Lower lobe of right lung (tissue), 2 donors: Measurements from ENCODE around the gene IL21R. TPM values are rescaled to one million over a fixed set of nuclear protein-coding genes. Genes with fewer than 3 reads are reported as not detected.
A peak's percentile ranks its signal among the peaks of the same experiment; 100 is the strongest.

Experiments
- ATAC-seq, 2 donors: fragments of 200-7000 bp; cut with Tn5 transposase; one replicate each; pipeline ENCODE4 v1.9.1; 2020 to 2022; ENCODE audit warnings: mild to moderate bottlenecking in 2 of 2, moderate library complexity in 2 of 2
- DNase-seq: peaks from one replicate; pipeline ENCODE4 v3.0.0-alpha.2; 2020
- H3K27ac ChIP-seq: fragments of 200-600 bp; one replicate; pipeline ENCODE4 v1.8.0; 2022
- H3K27me3 ChIP-seq: fragments of 200-600 bp; one replicate; pipeline ENCODE4 v1.8.0; 2022; ENCODE audit warnings: low read depth
- H3K36me3 ChIP-seq: fragments of 200-600 bp; one replicate; pipeline ENCODE4 v1.8.0; 2022; ENCODE audit warnings: mild to moderate bottlenecking
- H3K4me1 ChIP-seq: fragments of 200-600 bp; one replicate; pipeline ENCODE4 v1.8.0; 2022
- H3K4me3 ChIP-seq: fragments of 200-600 bp; one replicate; pipeline ENCODE4 v1.8.0; 2022; ENCODE audit warnings: mild to moderate bottlenecking
- H3K9me3 ChIP-seq: fragments of 200-600 bp; one replicate; pipeline ENCODE4 v1.8.0; 2022
- intact Hi-C: fragments of 100-400 bp; cut with DNase I; formaldehyde crosslinking; loops from one replicate; pipeline ENCODE4 v1.11.0; 2022
- total RNA-seq: library from RNA; stranded (reverse); fragmentation: NEBNext Ultra II Directional; extraction: Animal tissue kit (Norgen Biotek cat#: 25700); gene quantifications from one replicate; pipeline ENCODE4 v1.2.1, GENCODE V29; 2021
- TF ChIP-seq, protein P1 (sequence below): fragments of 200-600 bp; IDR thresholded peaks from one replicate; pipeline ENCODE4 v1.8.0; 2022; ENCODE audit warnings: antibody characterized with exemption, mild to moderate bottlenecking
- donor health status: DM: no; HTN: yes; CAD: no; lungs with severe emphysema.

Gene IL21R
- total RNA-seq, 1 donor from 2014 or later, result 6.0 TPM

- peaks cover 21% of the 10 kb centered on the region for H3K4me1 ChIP-seq
- no peak overlapping the region for H3K4me3 ChIP-seq
- TF ChIP-seq, protein P1, sequence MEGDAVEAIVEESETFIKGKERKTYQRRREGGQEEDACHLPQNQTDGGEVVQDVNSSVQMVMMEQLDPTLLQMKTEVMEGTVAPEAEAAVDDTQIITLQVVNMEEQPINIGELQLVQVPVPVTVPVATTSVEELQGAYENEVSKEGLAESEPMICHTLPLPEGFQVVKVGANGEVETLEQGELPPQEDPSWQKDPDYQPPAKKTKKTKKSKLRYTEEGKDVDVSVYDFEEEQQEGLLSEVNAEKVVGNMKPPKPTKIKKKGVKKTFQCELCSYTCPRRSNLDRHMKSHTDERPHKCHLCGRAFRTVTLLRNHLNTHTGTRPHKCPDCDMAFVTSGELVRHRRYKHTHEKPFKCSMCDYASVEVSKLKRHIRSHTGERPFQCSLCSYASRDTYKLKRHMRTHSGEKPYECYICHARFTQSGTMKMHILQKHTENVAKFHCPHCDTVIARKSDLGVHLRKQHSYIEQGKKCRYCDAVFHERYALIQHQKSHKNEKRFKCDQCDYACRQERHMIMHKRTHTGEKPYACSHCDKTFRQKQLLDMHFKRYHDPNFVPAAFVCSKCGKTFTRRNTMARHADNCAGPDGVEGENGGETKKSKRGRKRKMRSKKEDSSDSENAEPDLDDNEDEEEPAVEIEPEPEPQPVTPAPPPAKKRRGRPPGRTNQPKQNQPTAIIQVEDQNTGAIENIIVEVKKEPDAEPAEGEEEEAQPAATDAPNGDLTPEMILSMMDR, result no peak
- DNase-seq, result no peak
- H3K27me3 ChIP-seq, result no peaks in the 10 kb centered on the region
- H3K9me3 ChIP-seq, result no peaks in the 10 kb centered on the region
- no peak overlapping the region for H3K27ac ChIP-seq
- no peak for ATAC-seq
- intact Hi-C loops, result no loop called here
- peaks cover 96% of the 10 kb centered on the region for H3K36me3 ChIP-seq
Observed at GRCh38 chr16:27359615-27360014, 42.4 kb upstream of the IL21R start.

DNA sequence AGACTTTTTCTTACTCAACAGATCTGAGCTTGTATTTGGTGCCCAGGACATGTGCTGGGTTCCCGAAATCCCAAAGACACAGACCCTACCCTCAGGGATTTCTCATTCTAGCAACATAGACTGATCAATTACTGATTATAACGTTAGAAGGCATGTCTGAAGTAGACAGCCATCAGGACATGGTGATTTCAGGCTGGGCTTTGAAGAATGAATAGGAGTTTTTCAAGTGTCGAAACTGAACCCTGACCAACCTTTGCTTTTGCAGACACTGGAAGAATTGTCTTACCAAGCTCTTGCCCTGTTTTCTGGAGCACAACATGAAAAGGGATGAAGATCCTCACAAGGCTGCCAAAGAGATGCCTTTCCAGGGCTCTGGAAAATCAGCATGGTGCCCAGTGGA, 40.0 kb upstream of the IL21R start:
- Histone ChIP-seq H3K4me3 (no peak overlapping the region), H3K36me3 (peaks cover 76% of the 10 kb centered on the region), H3K27ac (no peak overlapping the region), H3K4me1 (peaks cover 26% of the 10 kb centered on the region), H3K27me3 (no peaks in the 10 kb centered on the region), H3K9me3 (no peaks in the 10 kb centered on the region)
- no peak for DNase-seq
- intact Hi-C loops, result no loop called here
- TF ChIP-seq, protein P1, result no peak
- ATAC-seq, result no peak

- TF ChIP-seq, protein P1, result no peak
- no peak for ATAC-seq
Observed at GRCh38 chr16:27362570-27363245, 39.3 kb upstream of the IL21R start.

GRCh38 chr16:27363246-27363632, 38.7 kb upstream of the IL21R start:
- intact Hi-C loops, result no loop called here
- Histone ChIP-seq H3K4me3 (no peak overlapping the region), H3K4me1 (peaks cover 37% of the 10 kb centered on the region), H3K27me3 (no peaks in the 10 kb centered on the region), H3K36me3 (peaks cover 64% of the 10 kb centered on the region), H3K27ac (no peak overlapping the region), H3K9me3 (no peaks in the 10 kb centered on the region)
- TF ChIP-seq, protein P1, result no peak
- DNase-seq (no peak), ATAC-seq (no peak)

More at GRCh38 chr16:27362570-27363245, 39.3 kb upstream of the IL21R start:
- H3K27me3 ChIP-seq, result no peaks in the 10 kb centered on the region
- intact Hi-C loops, result no loop called here
- peaks cover 33% of the 10 kb centered on the region for H3K4me1 ChIP-seq
- no peak overlapping the region for H3K4me3 ChIP-seq
- DNase-seq, result no peak
- H3K36me3 ChIP-seq, result peaks cover 69% of the 10 kb centered on the region
- H3K9me3 ChIP-seq, result no peaks in the 10 kb centered on the region
- H3K27ac ChIP-seq, result peak overlapping the region; percentile 18

GRCh38 chr16:27363797-27364196, 38.2 kb upstream of the IL21R start:
- TF ChIP-seq, protein P1, result no peak
- Histone ChIP-seq H3K36me3 (peaks cover 58% of the 10 kb centered on the region), H3K9me3 (no peaks in the 10 kb centered on the region), H3K27ac (no peak overlapping the region), H3K4me1 (peaks cover 33% of the 10 kb centered on the region), H3K4me3 (no peak overlapping the region), H3K27me3 (no peaks in the 10 kb centered on the region)
- intact Hi-C loops, result no loop called here
- peak; percentile 70 for DNase-seq
- ATAC-seq, result peak; percentile 8 to 22
